Measurements from ENCODE around the gene EPB41.

The EPB41 gene

DNA sequence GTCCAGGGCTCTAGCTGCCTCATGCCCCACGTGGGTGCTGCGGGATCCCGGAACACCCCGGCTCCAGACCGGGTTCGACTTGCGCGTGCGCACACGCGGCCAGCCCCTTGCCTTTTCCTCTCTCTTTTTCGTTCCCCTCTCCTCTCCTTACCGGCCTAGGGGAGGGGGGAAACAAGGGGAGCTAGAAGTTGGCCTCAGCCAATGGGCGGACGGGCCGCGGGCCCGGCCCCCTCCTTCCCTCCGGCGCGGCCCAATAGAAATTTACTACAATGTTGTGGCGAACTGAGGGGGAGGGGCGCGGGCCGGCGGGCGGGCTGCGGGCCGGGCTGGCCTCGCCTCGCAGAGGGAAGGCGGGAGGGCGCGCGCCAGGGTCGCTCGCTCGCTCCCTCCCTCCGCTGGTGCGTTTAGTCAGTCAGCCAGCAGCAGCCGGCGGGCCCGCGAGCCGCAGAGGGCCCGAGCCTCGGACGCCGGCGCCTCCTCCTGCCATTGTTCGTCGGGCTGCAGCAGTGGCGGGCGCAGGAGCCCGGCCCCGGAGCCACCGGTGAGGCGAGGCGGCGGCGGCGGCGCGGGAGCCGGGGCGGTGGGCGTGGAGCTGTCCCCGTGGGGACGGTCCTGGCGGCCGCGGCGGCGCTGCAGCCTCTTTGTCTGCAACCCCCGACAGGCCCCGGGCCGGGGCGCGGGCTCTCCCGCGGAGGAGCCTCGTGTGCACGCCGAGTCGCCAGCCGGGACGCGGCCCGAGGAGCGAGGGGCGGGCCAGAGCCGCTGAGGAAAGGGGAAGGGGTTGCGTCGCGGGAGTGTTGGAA, at the start of gene EPB41:
TSS of gene EPB41 (plus strand) at position 342 of the 803 bp plus-strand sequence. CDS start 72,869 bp downstream, outside the sequence.
- in situ Hi-C loops (cut with MboI; ENCODE audit: low sequenced_read_pairs) = no loop called here

DNA sequence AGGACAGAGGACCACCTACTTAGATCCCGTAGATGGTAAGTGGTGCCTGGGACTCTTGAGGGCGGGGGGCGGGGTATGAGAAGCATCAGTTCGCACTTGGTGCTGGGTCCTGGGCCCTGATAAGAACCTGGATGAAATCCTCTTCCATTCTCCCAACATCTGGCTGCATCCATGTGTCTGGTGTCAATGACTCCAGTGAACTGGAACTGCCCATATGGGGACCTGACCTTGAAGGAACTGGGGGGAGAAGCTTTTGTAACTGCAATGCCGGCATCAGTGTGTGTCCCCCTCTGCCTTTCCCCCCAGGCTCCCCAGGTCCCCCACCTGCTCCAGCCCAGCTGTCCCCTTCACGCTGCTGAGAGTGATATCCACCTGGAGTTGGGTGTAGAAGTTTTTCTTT, 49.7 kb upstream of the EPB41 start:
- in situ Hi-C loops (cut with MboI; ENCODE audit: low sequenced_read_pairs) = loop anchor here (5.0 kb wide), 1 partner anchor 77 kb away; no protein-coding TSS in a partner anchor

DNA sequence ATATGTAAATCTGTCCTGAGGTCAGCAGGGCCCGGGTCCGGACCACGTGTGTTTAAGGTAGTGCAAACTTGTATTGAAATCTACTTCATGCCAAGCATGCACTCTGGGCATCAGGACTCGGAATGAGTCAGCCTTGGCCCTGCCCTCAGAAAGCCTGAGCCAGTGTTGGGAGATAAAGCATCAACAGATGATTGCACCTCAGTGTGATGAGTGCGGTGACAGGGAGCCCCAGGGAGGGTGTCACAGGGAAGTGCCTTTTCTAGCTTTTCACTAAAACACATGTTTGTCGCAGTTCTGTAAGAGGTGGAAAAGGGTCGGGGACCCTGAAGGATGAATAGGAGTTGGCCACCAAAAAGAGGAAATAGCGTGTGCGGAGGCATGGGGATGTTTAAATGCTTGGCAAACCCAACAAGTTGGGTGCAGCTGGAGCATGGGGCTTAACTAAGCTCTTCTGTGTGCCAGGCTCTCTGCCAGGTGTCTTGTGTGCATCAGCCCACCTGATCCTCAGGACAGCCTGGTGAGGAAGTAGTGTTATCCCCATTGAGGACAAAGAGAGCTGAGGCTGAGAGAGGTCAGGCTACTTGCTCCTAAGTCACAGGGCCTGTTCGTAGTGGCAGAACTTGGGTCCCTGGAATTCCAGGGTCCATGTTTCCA, 48.2 kb upstream of the EPB41 start:
- in situ Hi-C loops (cut with MboI; ENCODE audit: low sequenced_read_pairs) = loop anchor here (5.0 kb wide), 1 partner anchor 79 kb away; no protein-coding TSS in a partner anchor

- in situ Hi-C loops (cut with MboI; ENCODE audit: low sequenced_read_pairs) = loop anchor here (5.0 kb wide), 1 partner anchor 81 kb away; no protein-coding TSS in a partner anchor
Observed at GRCh38 chr1:28867850-28868249, 46.5 kb upstream of the EPB41 start.

DNA sequence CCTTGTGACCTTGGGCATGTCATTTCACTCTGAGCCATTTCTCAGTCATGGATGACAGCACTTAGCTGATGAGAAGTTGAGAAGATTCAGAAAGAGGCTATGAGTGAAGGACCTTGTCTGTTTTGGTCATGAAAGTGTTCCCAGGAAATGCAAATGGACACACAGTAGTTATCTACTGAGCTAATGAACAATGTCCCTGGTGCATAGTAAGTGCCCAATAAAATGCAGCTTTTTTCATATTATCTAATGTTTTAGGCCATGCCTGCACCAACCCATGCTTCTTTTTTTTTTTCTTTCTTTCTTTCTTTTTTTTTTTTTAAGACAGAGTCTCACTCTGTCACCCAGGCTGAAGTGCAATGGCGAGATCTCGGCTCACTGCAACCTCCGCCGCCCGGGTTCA, 44.4 kb upstream of the EPB41 start:
- in situ Hi-C loops (cut with MboI; ENCODE audit: low sequenced_read_pairs) = loop anchor here (5.0 kb wide), 1 partner anchor 83 kb away; no protein-coding TSS in a partner anchor

- in situ Hi-C loops (cut with MboI; ENCODE audit: low sequenced_read_pairs) = no loop called here
Observed at GRCh38 chr1:28871631-28872401, 42.6 kb upstream of the EPB41 start.

GRCh38 chr1:28875134-28875533, 39.2 kb upstream of the EPB41 start:
- in situ Hi-C loops (cut with MboI; ENCODE audit: low sequenced_read_pairs) = loop anchor here (25.0 kb wide), 1 partner anchor 162 kb away; no protein-coding TSS in a partner anchor

- in situ Hi-C loops (cut with MboI; ENCODE audit: low sequenced_read_pairs) = loop anchor here (25.0 kb wide), 1 partner anchor 160 kb away; no protein-coding TSS in a partner anchor
Observed at GRCh38 chr1:28877132-28877781, 37.1 kb upstream of the EPB41 start.

GRCh38 chr1:28878796-28879195, 35.6 kb upstream of the EPB41 start:
- in situ Hi-C loops (cut with MboI; ENCODE audit: low sequenced_read_pairs) = loop anchor here (25.0 kb wide), 1 partner anchor 159 kb away; no protein-coding TSS in a partner anchor

GRCh38 chr1:28882009-28882628, 32.2 kb upstream of the EPB41 start:
- in situ Hi-C loops (cut with MboI; ENCODE audit: low sequenced_read_pairs) = loop anchor here (10.0 to 25.0 kb wide), 2 partner anchors 155 to 323 kb away; no protein-coding TSS in a partner anchor

GRCh38 chr1:28883242-28883616, 31.1 kb upstream of the EPB41 start:
- in situ Hi-C loops (cut with MboI; ENCODE audit: low sequenced_read_pairs) = loop anchor here (10.0 to 25.0 kb wide), 2 partner anchors 154 to 322 kb away; no protein-coding TSS in a partner anchor

GRCh38 chr1:28885472-28885877, 28.9 kb upstream of the EPB41 start:
- in situ Hi-C loops (cut with MboI; ENCODE audit: low sequenced_read_pairs) = loop anchor here (10.0 to 25.0 kb wide), 2 partner anchors 152 to 319 kb away; no protein-coding TSS in a partner anchor

DNA sequence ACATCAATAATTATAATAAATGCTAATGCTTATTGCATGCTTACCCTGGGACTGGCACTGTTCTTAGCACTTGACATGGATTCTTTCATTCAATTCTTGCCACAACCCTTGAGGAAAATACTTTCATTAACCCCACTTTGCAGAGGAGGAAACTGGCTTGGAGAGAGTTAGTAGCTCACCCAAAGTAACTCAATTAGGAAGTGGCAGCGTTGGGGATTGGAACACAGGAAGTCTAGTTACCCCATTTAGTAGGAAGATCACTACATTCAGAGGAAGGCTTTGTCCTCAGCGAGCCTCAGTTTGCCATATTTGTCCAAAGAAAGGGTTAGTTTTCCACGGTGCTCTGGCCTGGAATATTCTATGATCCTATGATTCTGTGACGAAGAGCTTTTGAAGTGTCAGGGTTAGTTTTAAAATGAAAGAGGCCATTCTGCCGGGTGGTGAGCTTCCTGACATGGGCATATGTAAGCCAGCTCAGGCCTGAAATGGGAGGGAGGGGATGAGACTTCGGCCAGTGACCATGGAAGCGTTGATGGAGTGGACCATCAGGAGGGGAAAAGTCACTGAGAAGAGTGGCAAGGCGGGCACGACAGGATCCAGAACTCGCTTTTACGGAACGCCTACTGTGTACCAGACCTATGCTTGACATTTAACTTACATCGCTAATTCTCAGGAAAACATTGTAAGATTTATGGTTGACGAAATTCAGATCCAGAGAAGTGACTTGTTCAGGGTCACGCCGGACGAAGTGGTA, 28.2 kb upstream of the EPB41 start:
- in situ Hi-C loops (cut with MboI; ENCODE audit: low sequenced_read_pairs) = loop anchor here (10.0 to 25.0 kb wide), 2 partner anchors 151 to 319 kb away; no protein-coding TSS in a partner anchor

GRCh38 chr1:28886731-28887418, 27.5 kb upstream of the EPB41 start:
- in situ Hi-C loops (cut with MboI; ENCODE audit: low sequenced_read_pairs) = loop anchor here (10.0 to 25.0 kb wide), 2 partner anchors 150 to 318 kb away; no protein-coding TSS in a partner anchor

GRCh38 chr1:28887419-28887834, 26.9 kb upstream of the EPB41 start:
- in situ Hi-C loops (cut with MboI; ENCODE audit: low sequenced_read_pairs) = loop anchor here (10.0 to 25.0 kb wide), 2 partner anchors 150 to 317 kb away; no protein-coding TSS in a partner anchor

DNA sequence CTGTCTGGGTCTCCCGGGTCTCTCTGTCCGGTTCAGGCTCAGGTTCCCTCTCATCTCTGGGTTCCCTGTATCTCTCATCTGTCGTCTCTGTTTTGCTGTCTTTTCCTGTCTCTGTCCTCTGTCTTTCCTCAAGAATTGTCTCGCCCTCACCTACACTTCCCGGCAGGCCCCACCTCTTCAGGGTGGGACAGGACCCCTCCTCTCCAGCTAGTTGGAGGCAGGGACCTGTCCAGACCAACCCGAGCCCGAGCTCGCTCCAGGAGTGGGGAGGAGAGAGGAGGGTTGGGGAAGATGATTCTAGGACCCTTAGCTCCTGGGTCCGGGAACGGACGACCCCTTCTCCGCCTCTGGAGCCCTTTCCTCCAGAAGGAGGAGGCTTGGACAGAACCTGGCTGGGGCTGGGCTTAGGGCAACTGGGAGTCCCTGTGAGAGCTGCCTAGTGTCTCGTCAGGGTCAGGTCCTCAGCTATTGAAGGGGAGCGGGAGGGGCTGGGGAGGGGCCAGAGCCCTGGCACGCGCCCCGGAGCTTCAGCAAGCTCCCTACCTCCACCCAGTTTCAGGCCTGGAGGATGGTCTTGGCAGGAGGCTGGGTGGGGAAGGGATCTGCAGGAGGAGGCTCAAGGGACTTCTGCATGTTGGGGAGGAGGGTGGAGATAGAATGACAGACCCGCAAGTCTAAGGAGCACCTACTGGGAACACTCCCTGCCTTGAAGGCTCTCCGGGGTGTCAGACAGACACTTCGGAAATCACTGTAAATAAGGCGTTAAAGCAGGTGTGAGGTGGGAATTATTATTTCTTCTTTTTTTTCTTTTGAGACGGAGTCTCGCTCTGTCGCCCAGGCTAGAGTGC, 26.3 kb upstream of the EPB41 start:
- in situ Hi-C loops (cut with MboI; ENCODE audit: low sequenced_read_pairs) = loop anchor here (10.0 to 25.0 kb wide), 2 partner anchors 149 to 317 kb away; no protein-coding TSS in a partner anchor

DNA sequence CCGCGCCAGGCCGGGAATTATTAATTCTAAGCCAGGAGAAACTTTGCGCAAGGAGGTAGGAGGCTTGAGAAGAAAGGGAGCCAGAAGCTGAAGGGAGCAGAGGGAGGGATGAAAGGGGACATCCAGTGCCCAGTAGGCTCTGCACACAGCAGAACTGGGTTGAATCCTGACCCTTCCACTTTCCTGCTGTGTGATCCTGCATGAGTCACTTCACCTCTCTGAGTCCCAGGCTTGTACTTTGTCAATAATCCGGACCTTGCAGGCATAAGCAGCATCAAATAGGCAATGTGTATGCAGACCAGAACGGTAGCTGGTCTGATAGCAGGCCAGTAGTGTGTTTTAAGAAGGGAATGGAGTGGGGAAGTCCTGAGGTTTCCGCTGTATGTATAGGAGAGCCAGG, 25.5 kb upstream of the EPB41 start:
- in situ Hi-C loops (cut with MboI; ENCODE audit: low sequenced_read_pairs) = loop anchor here (10.0 to 25.0 kb wide), 2 partner anchors 148 to 316 kb away; no protein-coding TSS in a partner anchor
